Muscle layer of duodenum (tissue), 2 donors: ENCODE results near the gene DNAH9.

Source experiments
- H3K27ac ChIP-seq: one replicate; pipeline ENCODE4 v1.7.0; 2013; ENCODE audit warnings: mild to moderate bottlenecking, low read length
- H3K27me3 ChIP-seq: one replicate; pipeline ENCODE4 v1.7.0; 2013; ENCODE audit warnings: low read depth, mild to moderate bottlenecking, control low read depth, low read length
- H3K36me3 ChIP-seq, 2 donors: one replicate each; pipeline ENCODE4 v1.7.0; 2013; ENCODE audit warnings: low read length in 2 of 2, control low read depth in 1 of 2, mild to moderate bottlenecking in 1 of 2; ENCODE audit not compliant: insufficient read depth in 2 of 2, control insufficient read depth in 1 of 2
- H3K4me1 ChIP-seq, 2 donors: one replicate each; pipeline ENCODE4 v1.7.0; 2013; ENCODE audit warnings: low read length in 2 of 2, mild to moderate bottlenecking in 2 of 2, control low read depth in 1 of 2, moderate library complexity in 1 of 2; ENCODE audit not compliant: insufficient read depth in 2 of 2, control insufficient read depth in 1 of 2
- H3K4me3 ChIP-seq, 2 donors: one replicate each; pipeline ENCODE4 v1.7.0; 2013; ENCODE audit warnings: low read length in 2 of 2, low read depth in 1 of 2, mild to moderate bottlenecking in 1 of 2
- H3K9me3 ChIP-seq, 2 donors: one replicate each; pipeline ENCODE4 v1.7.0; 2013; ENCODE audit warnings: low read length in 2 of 2, control low read depth in 1 of 2, mild to moderate bottlenecking in 1 of 2; ENCODE audit not compliant: control insufficient read depth in 1 of 2
- donor health status: healthy.

The DNAH9 gene

DNA sequence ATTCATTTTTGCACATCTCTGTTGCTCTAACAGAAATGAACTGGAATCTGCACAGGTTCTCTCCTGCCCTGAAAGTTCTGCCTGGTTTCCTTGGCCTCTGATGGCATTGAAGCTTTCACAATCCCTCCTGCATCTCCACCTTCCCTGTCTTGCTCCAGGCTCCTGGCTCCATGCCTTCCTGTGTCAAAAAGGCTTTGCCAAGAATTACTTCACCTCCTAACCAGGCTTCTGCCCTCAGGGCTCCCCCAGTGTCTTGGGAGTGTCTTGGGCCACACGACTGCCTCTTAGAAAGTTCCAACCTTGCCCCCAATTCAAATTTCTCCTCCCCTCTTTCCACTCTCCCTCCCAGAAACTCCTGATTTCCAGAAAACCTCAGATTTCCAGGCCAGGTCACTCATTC lies 37.0 kb upstream of the DNAH9 start:
- H3K27me3 ChIP-seq: no peaks in the 10 kb centered on the region
- H3K9me3 ChIP-seq: no peaks in the 10 kb centered on the region

DNA sequence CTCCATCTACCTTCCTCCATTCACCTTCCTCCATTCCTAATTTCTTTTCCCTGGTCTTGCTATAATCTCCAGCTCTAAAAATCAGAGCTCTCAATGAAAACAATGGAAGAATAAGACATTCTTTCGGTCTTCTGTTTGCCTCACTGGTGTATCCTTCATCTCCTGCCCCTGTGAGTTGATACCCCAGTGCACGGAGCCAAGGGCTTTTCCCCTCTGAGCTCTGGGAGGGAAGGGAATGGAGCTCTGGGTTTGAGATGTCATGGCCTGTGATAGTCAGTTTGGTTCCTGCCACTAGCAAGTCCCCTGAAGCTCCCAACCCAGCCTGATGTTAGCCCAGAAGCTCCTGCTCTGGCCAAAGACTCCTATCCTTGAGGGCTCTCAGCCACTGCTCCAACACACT lies 36.6 kb upstream of the DNAH9 start:
- Histone ChIP-seq H3K9me3 (no peaks in the 10 kb centered on the region), H3K27me3 (no peaks in the 10 kb centered on the region), H3K27ac (no peak overlapping the region), H3K4me1 (no peaks in the 10 kb centered on the region), H3K4me3 (no peak overlapping the region), H3K36me3 (no peaks in the 10 kb centered on the region)

More for the DNA sequence above, 37.0 kb upstream of the DNAH9 start:
- Histone ChIP-seq H3K36me3 (no peaks in the 10 kb centered on the region), H3K4me3 (no peak overlapping the region), H3K27ac (no peak overlapping the region), H3K4me1 (no peaks in the 10 kb centered on the region)

DNA sequence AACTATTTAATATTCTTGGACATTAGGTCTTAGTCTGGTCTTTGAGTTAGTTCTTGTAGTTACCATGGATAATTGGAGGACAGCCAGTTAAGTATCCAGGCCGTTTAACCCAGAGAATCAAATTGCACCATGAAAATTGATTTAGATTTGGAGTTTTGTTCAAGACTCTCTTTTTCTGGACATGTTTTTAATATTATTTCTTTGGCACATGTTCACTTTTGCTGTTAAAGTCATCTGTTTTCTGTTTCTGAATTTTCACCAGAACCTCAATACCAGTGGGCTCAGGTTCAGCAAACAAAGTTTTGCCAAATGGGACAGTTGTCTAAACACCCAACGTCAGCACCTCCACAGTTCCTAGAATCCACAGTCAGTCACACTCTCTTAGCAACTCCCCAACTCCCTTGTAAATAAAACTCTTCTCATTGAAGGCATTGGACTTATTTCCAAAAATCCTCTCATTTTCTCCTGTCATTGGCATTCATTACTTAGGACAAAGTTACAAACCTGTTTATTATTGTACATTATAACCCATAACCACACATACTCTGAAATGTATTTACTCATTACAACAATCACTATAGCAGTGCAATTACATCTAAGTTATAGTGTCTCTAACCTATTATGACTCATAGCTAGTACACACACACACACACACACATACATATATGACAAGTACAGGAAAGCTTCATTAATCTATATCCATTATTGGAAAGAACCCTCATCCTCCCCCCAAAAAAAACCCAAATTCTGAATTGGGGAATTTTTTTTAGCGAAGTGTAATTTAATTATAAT lies 33.5 kb upstream of the DNAH9 start:
- no peaks in the 10 kb centered on the region for H3K4me1 ChIP-seq
- H3K27ac ChIP-seq: no peak overlapping the region
- H3K27me3 ChIP-seq: no peaks in the 10 kb centered on the region
- no peaks in the 10 kb centered on the region for H3K9me3 ChIP-seq
- no peak overlapping the region for H3K4me3 ChIP-seq
- no peaks in the 10 kb centered on the region for H3K36me3 ChIP-seq

DNA sequence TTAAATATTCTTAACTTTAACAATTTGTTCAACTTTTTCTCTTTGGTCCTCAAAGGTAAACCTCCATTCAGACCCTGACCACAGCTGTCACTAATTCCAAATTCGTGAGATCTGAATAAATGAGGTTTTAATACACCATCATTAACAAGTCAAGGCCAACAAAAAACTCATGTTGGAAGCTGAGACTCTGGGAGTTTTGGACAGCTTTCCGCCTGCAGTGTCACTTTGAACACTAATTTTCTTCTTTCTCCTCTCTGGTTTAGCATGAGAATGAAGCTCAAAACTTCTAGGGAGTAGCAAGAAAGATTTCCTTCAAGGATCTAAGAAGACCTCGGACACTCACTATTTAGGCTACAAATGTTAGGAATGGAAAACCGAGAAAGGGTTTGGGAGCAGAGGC lies 32.7 kb upstream of the DNAH9 start:
- Histone ChIP-seq H3K4me1 (no peaks in the 10 kb centered on the region), H3K27ac (no peak overlapping the region), H3K4me3 (no peak overlapping the region)

DNA sequence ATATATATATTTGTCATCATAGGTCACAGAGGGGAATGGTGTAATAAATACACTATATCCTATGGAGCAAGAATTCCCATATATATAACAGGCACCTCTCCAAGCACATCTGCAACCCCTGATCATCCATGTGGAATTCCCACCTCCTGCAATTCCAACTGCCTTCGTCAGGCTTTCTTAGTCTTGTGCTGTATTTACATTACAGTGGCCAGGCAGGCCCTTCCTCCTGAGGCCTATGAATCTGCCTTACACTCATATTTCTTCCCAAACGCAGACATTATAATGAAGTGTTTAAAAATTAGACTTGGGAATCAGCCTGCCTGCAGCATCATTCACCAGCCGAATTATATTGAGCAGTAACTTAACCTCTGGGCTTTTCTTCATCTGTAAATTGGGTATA lies 19.3 kb upstream of the DNAH9 start:
- H3K36me3 ChIP-seq: no peaks in the 10 kb centered on the region
- no peak overlapping the region for H3K27ac ChIP-seq
- no peaks in the 10 kb centered on the region for H3K27me3 ChIP-seq
- no peaks in the 10 kb centered on the region for H3K9me3 ChIP-seq
- H3K4me1 ChIP-seq: no peaks in the 10 kb centered on the region
- H3K4me3 ChIP-seq: no peak overlapping the region

More for the DNA sequence above, 32.7 kb upstream of the DNAH9 start:
- H3K36me3 ChIP-seq: no peaks in the 10 kb centered on the region
- H3K9me3 ChIP-seq: no peaks in the 10 kb centered on the region
- H3K27me3 ChIP-seq: no peaks in the 10 kb centered on the region

DNA sequence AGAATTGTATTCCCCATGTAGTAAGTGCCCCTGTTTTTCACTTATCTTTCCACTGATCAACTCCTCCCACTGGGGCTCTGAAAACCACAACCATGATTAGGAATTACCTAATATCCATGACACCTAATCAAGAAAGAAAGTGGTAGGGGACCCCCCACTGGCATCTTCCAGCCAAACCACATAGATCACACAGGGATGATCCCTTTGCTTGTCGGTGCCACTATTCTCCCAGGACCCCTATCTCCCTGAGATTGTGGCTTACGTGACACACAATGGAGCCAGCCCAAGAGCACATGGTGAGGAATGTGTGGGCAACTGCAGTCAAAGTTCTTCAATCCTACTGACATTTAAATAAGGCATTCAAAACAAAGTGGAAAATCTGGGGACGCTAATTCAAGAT lies 17.6 kb upstream of the DNAH9 start:
- Histone ChIP-seq H3K4me1 (no peaks in the 10 kb centered on the region), H3K27me3 (no peaks in the 10 kb centered on the region), H3K36me3 (no peaks in the 10 kb centered on the region), H3K9me3 (no peaks in the 10 kb centered on the region), H3K4me3 (no peak overlapping the region), H3K27ac (no peak overlapping the region)

DNA sequence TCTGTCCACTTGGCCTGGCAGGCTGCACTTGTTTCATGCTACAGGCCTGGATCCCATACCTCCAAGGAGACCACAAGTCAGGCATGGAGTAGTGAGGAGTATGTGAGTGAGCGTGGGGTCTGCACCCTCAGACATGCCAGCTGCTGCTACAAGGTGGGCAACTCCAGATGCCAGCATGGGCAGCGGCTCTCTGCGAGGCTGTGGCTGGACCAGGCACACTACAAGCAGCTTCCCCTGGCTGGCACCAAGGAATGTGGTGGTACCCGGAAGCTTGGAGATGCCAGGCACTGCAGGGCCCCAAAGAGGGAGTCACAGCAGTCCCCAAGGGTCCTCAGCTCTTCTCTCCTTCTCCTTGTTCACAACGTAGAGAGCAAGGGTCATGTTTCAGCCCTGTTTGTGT lies 16.1 kb upstream of the DNAH9 start:
- Histone ChIP-seq H3K36me3 (no peaks in the 10 kb centered on the region), H3K27me3 (no peaks in the 10 kb centered on the region), H3K4me1 (no peaks in the 10 kb centered on the region), H3K27ac (no peak overlapping the region), H3K4me3 (no peak overlapping the region), H3K9me3 (no peaks in the 10 kb centered on the region)

DNA sequence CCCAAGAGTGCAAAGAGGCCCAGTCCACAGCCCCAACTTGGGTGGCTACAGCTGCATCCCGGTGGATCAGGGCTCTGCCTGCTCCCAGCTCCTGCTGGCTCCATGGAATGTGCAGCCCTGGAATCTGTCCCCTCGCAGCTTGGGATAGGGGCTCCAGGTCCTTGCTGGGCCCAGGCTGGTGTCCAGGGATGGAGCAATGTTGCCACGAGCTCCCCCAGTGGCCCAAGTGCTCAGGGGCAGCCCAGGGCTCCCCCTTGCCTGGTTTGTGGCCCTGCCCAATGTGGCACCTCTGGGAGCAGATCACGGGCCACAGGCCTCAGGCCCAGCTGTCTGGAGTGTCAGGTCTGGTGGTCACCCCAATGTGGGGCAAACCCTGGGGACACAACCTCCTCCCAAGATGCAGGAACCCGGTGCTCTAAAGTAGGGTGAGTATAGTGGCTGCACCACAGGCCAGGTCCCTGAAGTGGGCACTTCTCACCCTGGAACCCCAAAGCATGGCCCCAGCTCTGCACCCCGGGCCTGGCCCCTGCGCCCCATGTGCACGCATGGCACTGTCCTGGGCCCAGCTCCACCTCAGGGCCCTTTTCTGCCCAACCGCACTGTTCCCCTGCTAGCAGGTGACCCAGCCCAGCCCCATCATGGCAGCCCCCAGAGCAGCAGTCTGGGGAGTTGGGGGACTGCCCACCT lies 14.8 kb upstream of the DNAH9 start:
- Histone ChIP-seq H3K9me3 (no peaks in the 10 kb centered on the region), H3K4me3 (no peak overlapping the region), H3K27ac (no peak overlapping the region), H3K4me1 (no peaks in the 10 kb centered on the region), H3K27me3 (no peaks in the 10 kb centered on the region), H3K36me3 (no peaks in the 10 kb centered on the region)

DNA sequence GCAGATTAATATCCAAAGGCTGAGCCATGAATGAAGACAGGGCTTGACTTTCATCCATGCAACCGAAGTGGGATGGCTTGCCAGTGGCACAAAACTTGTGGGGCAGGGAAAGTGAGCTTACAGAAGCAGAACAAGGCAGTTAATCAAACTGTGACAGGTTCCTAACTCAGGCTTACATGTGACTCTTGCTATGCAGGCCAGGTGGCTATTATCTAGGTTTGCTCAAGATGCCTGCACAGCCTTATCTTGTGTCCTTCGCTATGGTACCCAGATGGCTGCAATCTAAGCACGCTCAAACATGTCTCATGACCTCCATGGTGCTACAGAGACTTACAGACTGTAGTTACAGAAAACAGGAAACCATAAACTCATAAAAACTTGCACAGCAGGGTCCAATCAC lies 8.6 kb upstream of the DNAH9 start:
- no peaks in the 10 kb centered on the region for H3K27me3 ChIP-seq
- no peaks in the 10 kb centered on the region for H3K36me3 ChIP-seq
- H3K9me3 ChIP-seq: no peaks in the 10 kb centered on the region
- no peak overlapping the region for H3K27ac ChIP-seq
- no peaks in the 10 kb centered on the region for H3K4me1 ChIP-seq
- H3K4me3 ChIP-seq: no peak overlapping the region

DNA sequence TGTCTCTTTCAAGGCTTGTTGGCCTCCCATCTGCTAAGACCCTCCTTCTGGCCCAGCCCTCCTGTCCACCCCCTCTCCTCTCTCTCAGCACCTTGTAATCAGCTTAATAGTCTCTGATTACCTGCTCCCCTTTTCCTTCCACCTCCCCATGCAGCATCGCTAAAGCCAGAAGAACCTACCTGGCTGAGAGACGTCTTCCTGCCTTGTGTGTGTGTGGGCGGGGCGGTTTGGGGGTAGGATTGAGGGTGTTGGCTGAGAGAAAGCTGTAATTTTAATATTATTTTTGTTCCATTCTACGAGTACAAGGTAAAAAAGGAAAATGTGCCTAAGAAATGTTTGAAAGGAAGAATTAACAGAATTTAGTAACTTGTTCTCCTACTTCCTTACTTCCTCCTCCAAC lies 3.4 kb downstream of the DNAH9 start:
- no peaks in the 10 kb centered on the region for H3K4me1 ChIP-seq
- no peaks in the 10 kb centered on the region for H3K27me3 ChIP-seq
- no peaks in the 10 kb centered on the region for H3K9me3 ChIP-seq
- H3K4me3 ChIP-seq: no peak overlapping the region
- no peak overlapping the region for H3K27ac ChIP-seq
- H3K36me3 ChIP-seq: no peaks in the 10 kb centered on the region

DNA sequence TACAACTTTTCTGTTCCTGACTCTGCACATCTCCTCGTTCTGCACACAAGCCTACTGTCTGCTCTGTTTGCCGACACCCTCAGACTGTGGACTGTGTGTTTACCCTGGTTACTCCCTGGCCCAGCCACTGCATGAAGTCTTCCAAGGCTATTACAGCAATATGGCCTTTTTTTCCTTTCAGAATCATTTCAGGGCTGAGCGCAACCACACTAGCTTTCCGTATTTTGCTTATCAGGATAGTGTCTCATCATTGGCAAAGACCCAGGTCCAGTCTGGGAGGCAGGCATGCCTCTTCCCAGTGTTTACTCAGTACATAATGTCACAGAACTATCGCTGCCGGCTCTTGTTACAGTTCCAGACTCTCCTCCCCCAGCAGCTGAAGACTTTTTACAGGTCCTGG lies 10.1 kb downstream of the DNAH9 start:
- Histone ChIP-seq H3K27ac (no peak overlapping the region), H3K36me3 (no peaks in the 10 kb centered on the region), H3K4me3 (no peak overlapping the region), H3K9me3 (no peaks in the 10 kb centered on the region), H3K27me3 (no peaks in the 10 kb centered on the region), H3K4me1 (peaks cover 0 to 9% of the 10 kb centered on the region in 2 donors)
